Stimulated activated CD4-positive, alpha-beta T cell treated with anti-CD3 and anti-CD28 coated beads, Interleukin-4, amount 100 ng/mL, for 4 hours (primary cell): ENCODE data around the gene PVALEF.
"Not testable (repeated sequence)": the region's sequence is repeated elsewhere in the genome, so short reads cannot be mapped to it uniquely, and the experiment has no call there.

Source experiments
- DNase-seq, 2 experiments: peaks; one replicate each; pipeline ENCODE4 v3.0.0-alpha.2; 2020

Gene PVALEF

GRCh38 chr17:81146208-81146607 is 19.1 kb upstream of the PVALEF start:
- DNase-seq: not testable (repeated sequence)

GRCh38 chr17:81147701-81148100 is 17.6 kb upstream of the PVALEF start:
- no peak for DNase-seq

DNA sequence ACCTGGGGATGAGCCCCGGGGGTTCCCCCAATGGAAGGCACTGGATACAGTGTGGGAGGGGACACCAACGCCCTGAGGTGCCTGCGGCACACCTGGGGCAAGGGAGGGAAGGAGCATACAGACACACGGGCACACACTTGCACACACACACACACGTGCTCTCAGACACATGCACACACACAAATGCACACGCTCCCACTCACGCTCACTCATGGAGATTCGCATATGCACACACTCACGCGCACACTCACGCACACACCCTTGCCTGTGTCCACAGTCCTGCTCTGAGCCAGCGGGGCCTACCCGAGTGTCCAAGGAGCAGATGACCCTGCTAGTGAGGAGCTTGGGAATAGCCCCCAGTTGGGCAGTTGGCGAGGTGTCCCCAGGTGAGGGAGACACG is 16.7 kb upstream of the PVALEF start:
- DNase-seq: no peak

DNA sequence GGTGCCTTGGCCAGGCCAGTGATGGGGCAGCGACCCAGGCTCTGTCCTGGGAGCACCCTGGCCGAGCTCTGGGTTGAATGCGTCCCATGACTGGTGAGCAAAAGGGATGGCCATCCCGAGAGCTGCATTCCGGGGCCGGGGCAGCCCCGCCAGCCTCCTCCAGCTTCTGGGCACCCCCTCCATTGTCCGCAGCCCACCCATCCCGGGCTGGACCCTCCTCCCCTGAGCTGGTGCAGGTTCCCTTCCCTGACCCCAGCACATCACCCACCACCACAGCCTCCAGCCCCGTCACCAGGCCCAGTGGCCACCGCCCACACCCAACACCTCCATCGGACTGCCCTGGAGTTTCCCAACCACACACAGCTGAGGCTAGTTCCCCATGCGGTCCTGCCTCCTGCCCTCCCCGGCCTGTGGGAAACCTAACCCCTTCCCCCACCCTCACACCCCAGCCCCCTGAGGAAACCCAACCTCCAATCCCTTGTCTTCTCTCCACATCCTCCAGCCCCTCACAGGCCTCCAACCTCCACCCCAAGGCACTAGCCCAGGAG is 16.2 kb upstream of the PVALEF start:
- DNase-seq: no peak

- no peak for DNase-seq
Observed at GRCh38 chr17:81150377-81151077, 14.8 kb upstream of the PVALEF start.

GRCh38 chr17:81151278-81151677 is 14.0 kb upstream of the PVALEF start:
- no peak for DNase-seq

- DNase-seq: no peak
Observed at GRCh38 chr17:81152288-81152828, 12.9 kb upstream of the PVALEF start.

DNA sequence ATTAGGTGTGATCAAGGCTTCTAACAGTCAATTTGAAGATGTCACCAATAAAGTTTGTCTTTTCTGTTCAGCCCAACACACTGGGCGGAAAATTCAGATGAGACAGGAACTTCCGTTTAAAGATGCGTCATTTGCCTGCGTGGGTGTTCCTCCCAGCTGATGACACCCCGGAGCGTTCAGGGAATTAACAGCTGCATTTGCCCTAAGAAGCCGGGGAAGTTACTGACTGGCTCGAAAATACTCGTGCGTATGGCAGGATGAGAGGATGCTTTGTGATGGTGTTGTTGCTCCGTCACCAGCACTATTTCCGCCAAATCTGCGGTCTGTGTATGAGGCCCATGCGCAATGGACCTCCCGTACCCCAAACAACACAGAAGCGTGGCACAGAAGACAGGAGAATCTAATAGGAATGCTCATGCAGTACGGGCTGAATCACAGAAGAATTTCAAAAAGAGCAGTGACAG is 11.9 kb upstream of the PVALEF start:
- DNase-seq: no peak

DNA sequence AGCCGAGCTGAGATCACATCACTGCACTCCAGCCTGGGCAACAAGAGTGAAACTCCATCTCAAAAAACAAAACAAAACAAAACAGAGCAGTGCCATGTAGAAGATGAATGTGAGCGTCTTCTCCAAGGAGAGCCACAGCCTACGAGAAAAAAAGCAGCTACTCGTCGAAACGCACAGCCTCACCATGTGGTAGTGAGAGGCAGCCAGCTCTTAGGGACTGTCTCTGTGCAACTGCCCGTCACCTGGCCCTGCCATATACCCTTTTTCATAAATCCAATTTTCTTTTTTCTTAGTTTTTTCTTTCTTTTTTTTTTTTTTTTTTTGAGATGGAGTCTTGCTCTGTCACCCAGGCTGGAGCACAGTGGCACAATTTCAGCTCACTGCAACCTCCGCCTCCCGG is 11.3 kb upstream of the PVALEF start:
- DNase-seq: not testable (repeated sequence)

DNA sequence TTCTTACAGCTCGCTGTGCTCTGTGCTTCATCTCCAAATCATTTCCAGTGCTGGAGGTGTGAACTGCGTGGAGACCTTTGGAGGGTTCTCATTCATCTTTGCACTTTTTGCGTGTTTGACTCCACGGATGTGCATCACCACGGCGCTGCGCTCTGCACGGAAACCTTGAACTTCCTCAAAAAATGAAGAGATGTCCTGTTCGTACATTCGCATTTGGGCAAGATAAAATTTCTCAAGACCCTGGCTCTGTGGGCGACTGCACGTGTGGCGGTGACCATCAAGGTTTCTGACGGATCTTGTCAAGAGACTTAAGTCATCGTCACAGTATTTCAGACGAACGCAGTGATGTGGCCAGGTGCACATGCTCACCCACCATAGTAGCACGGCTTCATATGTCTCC is 10.3 kb upstream of the PVALEF start:
- no peak for DNase-seq

DNA sequence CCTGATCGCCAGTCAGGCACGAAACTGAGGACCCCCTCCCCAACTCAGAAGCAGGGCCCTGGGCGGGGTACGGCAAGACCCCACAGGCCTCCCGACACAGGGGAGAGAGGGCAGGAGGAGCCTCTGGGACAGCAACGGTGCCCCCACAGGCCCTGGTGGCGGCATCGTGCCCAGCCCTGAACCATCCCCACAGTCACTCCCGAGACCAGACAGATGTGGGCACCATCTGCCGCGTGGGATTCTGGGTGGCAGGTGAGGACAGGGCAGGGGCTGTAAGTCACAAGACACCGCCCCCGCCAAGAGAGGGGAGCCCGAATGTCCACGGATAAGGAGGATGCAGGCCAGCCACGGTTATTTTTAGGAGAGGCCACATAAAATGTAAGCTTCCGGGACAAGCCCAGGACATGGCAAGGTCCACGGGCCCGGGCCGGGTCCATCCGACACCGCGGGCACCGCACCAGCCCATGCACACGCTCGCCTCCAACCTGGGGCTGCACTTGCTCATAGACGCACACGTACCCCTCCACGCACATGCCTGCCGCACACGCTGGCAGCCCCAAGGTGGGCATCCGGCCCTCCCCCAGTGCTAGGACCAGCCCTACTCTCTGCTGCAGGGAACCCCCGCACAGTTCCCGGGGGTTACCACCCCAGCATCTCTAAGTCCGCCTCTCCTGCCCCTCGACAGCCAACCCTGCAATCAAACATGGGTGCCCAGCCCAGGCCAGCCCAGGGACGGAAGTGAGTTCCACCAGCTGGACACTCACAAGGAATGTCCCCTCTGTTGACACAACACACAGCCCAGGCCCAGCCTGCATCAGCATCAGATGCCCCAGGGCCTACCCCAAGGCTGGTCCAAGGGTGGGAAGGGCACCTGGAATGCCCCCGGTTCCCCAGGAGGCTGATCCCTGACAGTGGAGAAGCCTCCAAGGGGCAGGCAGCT is 8.2 kb upstream of the PVALEF start:
- no peak for DNase-seq

DNA sequence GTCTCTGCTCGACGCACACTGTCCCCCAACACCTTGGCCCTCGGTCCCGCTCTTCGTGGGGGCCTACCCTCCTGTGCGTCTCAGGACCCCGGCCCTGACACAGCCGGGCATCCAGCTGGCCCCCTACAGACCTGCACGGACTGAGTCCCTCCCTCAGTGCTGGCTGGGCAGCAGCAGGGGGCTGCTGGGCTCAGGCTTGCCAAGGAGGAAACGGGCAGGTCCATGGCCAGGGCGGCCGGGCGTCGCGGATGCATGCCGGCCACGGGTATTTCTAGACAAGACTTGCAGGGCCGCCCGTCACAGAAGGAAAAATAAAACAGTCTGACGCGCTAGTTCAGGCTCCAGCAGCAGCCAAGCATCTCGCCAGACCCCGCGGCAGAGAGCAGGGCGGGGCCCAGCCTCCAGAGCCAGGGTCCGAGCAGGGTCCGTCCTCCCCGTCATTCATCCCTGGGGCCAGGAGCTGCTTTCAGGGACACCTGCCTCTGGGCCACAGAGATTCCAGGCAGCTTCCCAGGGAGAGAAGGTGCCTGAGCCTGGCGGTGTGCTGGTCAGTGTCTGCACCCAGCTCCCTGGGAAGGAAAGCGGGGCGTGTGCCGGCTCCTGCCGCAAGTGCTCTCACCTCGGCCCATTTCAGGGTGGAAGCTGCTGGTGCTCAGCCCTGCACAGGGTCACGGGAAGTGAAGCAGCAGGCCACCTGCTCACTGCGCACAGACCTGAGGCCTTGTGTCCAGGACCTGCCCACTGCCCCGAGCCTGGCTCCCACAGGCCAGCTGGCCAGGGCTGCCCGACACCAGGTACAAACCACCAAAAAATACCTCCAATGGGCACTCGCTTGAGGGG is 7.2 kb upstream of the PVALEF start:
- DNase-seq: no peak

DNA sequence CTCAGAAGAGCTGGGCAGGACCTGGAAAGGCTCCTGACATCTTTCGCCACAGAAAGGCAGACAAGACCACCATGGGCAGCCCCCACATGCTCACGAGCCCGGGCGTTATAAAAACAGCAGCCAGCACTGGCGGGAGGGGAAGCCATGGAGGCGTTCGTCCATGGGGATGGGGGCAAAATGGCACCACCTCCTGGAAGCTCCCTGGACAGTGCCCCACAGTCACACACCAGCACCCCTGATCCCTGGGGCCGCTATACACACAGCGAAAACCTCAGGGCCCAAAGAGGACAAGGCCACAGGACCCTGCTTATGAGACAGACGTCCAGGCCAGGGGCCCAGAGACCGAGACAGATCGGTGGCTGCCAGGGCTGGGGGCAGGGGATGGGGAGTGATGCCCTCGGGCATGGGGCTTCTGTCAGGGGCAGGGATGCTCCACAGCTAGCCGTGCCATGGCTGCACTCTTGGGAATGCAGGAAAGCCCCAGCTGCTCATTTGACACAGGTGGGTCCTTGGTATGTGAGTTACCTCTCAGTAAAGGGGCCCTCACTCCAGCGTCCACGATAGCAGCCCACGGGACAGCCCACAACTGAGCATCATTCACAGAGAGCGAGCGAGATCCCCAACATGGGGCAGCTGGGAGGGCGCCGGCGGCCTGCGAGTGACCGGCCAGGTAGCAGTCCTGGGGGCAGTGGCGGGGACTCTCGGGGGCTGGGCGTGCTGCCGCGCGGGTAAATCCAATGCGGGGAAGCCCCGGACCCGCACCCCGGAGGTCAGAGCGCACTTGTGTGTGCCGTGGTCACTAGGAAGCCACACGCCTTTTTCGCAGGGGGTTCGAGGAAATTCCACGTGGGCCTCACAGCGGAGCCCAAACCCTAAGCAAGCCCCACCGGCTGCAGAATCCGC is 6.4 kb upstream of the PVALEF start:
- no peak for DNase-seq

- DNase-seq: no peak
Observed at GRCh38 chr17:81159611-81160265, 5.6 kb upstream of the PVALEF start.

DNA sequence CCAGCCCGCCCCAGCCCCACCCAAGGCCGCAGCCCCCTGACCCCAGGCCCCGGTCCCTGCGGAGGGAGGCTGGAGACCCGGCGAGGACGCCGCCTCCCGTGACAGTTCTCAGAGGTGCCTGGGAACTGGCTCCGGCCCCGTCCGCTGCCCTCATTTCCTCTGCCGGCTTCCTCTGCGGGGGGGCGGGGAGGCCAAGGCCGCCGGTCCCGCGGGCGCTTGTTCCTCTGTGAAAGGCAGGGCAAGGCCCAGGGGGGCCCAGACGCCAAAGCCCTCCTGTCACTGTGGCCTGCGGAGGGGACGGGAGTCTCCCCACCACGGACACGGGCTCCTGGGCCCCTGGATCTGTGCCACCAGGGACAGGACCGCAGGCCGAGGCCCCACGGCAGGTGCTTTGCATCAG is 5.0 kb upstream of the PVALEF start:
- DNase-seq: no peak

GRCh38 chr17:81160747-81161453 is 4.4 kb upstream of the PVALEF start:
- no peak for DNase-seq

- no peak for DNase-seq
Observed at GRCh38 chr17:81161536-81161935, 3.8 kb upstream of the PVALEF start.

DNA sequence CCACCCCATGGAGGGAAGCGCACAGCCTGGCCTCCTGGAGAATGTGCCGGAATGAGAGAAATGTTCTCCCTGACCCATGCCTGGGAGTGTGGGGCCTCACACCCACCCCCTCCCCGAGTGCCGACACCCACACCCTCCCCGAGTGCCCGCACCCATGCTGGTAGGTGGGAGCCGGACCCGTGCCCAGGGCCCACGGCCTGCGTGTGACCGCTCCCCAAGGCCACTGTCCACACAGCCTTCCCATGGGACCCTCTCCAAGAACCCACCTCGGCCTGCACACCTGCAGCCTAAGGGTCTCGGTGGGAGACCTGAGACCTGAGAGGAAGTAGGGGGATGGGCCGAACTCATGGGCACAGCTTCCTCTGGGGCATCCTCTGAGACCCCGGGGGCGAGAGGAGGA is 3.3 kb upstream of the PVALEF start:
- DNase-seq: no peak

DNA sequence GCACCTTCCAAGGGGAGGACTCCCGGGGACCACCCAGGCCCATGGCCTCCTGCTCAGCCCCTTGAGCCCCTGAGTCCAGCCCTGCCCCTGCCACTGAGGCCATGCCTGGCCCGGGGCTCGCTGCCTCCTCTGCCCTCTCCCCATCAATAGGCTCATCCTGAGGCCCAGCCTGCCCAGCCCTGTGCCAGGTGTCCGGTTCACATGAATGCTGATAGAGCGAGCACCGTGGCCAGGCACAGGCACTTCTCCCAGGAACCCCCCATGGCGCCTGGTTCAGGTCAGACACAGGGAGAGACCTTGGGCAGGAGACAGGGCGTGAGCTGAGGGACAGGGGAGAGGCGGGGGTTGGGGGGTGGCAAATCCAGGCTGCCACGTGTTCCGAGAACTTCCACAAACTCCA is 2.8 kb upstream of the PVALEF start:
- no peak for DNase-seq

DNA sequence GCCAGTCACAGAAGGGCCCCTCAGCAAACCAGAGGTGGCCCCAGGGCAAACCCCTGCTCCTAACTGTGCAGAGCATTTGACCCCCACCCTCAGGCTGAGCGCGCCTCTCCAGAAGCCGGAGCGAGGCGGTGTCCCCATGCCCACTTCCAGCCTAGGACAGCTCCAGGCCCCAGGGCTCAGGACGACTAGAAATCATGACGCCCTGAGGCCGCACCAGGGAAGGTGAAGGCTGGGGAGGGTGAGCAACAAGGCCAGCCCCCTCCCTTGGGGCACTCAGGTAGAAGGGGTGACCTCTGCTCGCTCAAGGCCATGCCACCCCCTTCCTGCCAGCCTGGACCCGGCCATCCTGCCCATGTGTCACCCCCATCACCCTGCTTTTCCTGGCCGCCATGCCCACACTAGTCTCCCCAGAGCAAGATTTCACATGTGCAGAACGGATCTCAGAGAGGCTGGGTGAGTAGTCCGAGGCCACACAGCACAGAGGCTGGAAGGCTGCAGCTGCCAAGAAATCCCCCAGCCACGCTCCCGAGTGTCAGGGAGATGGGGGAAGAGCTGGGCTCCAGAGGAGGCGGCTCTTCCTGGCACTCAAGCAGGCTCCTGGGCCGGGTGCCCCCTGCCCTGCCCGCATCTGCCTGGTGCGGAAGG is 2.1 kb upstream of the PVALEF start:
- DNase-seq: no peak
